Measurements from ENCODE around the gene MYO10.

DNA sequence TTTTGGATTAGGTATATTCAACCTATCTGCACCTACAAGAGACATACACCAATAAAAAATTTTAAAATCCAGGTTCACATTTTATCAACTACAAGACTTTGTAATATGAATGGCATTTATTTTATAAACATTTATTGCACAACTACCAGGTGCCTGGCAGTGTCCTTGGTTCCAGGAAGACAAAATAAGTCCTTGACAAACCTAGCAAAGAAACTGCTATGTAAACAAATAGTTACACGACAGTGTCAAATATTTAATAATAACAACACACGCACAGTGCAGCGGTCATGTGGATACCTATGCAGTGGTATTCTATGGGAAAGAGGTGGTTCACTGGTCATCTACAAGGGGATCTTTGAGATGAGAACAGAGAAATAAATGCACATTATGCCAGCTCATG lies 120.7 kb downstream of the MYO10 start:
- TF ChIP-seq, protein P1, sequence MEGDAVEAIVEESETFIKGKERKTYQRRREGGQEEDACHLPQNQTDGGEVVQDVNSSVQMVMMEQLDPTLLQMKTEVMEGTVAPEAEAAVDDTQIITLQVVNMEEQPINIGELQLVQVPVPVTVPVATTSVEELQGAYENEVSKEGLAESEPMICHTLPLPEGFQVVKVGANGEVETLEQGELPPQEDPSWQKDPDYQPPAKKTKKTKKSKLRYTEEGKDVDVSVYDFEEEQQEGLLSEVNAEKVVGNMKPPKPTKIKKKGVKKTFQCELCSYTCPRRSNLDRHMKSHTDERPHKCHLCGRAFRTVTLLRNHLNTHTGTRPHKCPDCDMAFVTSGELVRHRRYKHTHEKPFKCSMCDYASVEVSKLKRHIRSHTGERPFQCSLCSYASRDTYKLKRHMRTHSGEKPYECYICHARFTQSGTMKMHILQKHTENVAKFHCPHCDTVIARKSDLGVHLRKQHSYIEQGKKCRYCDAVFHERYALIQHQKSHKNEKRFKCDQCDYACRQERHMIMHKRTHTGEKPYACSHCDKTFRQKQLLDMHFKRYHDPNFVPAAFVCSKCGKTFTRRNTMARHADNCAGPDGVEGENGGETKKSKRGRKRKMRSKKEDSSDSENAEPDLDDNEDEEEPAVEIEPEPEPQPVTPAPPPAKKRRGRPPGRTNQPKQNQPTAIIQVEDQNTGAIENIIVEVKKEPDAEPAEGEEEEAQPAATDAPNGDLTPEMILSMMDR (IDR thresholded peaks at IDR 0.05): no peak
- TF ChIP-seq EP300 (IDR thresholded peaks at IDR 0.05): no peak

All from tibial nerve (tissue), 4 donors.